B cell (primary cell): ENCODE data around the gene RICTOR. TPM values are rescaled to one million over a fixed set of nuclear protein-coding genes. Genes with fewer than 3 reads are reported as not detected.

Experiments
- ATAC-seq: fragments of 200-7000 bp; cut with Tn5 transposase; one replicate; pipeline ENCODE4 v1.10.0; 2021; ENCODE audit warnings: low read depth, mild to moderate bottlenecking, moderate number of reproducible peaks, moderate library complexity
- CTCF ChIA-PET: fragments of 350-600 bp; sonication (Branson Sonifier 250); formaldehyde crosslinking; loops from one replicate; lab custom pipeline; 2021; ENCODE audit warnings: antibody characterized with exemption, inconsistent platforms; lab: Charles Lee
- POLR2A ChIA-PET: fragments of 350-600 bp; sonication (Branson Sonifier 250); formaldehyde crosslinking; loops from one replicate; lab custom pipeline; 2021; ENCODE audit warnings: antibody characterized with exemption; lab: Charles Lee
- DNase-seq: peaks from one replicate; pipeline ENCODE4 v3.0.0; 2013
- H2AFZ ChIP-seq: 2 replicates; pipeline ENCODE4 v1.6.1; 2012; ENCODE audit warnings: mild to moderate bottlenecking, low read depth, low read length; ENCODE audit not compliant: insufficient read depth, poor library complexity, severe bottlenecking
- H3K27ac ChIP-seq, 2 donors: 1 replicate in 1 of 2; 2 replicates in 1 of 2; pipeline ENCODE4 v1.5.1; 2012 to 2013; ENCODE audit warnings: low read length in 2 of 2, mild to moderate bottlenecking in 2 of 2, moderate library complexity in 1 of 2
- H3K27me3 ChIP-seq, 4 experiments: fragments of 200-600 bp in 1 of 4; sonication (generic) in 1 of 4; replicated peaks in 1 of 4; 1 replicate in 2 of 4; 2 replicates in 2 of 4; pipeline versions ENCODE4 v1.6.1 to v1.7.0; 2013 to 2016; ENCODE audit warnings: low read length in 3 of 4, mild to moderate bottlenecking in 2 of 4, mixed read lengths in 1 of 4, moderate library complexity in 1 of 4; ENCODE audit not compliant: insufficient read depth in 4 of 4, control insufficient read depth in 3 of 4; ENCODE audit errors: control extremely low read depth in 1 of 4
- H3K36me3 ChIP-seq, 2 experiments: replicated peaks in 1 of 2; 1 replicate in 1 of 2; 2 replicates in 1 of 2; pipeline versions ENCODE4 v1.6.1 to v1.7.1; 2013; ENCODE audit warnings: low read length in 1 of 2; ENCODE audit not compliant: insufficient read depth in 2 of 2, control insufficient read depth in 1 of 2; ENCODE audit errors: control extremely low read depth in 1 of 2, extremely low read depth in 1 of 2
- H3K4me1 ChIP-seq, 2 donors: fragments of 200-600 bp in 1 of 2; sonication (generic) in 1 of 2; 1 replicate in 1 of 2; 2 replicates in 1 of 2; pipeline versions ENCODE4 v1.5.1 to v1.6.1; 2013 to 2017; ENCODE audit warnings: low read length in 2 of 2; ENCODE audit not compliant: control insufficient read depth in 2 of 2, insufficient read depth in 2 of 2
- H3K4me2 ChIP-seq: replicated peaks from 2 replicates; pipeline ENCODE3; 2012; ENCODE audit warnings: mild to moderate bottlenecking, low read depth, low read length; ENCODE audit not compliant: poor library complexity, severe bottlenecking
- H3K4me3 ChIP-seq, 5 experiments: fragments of 200-600 bp in 1 of 5; sonication (generic) in 1 of 5; 1 replicate in 3 of 5; 2 replicates in 2 of 5; pipeline versions ENCODE4 v1.5.1 to v1.7.0; 2011 to 2016; ENCODE audit warnings: low read length in 4 of 5, mild to moderate bottlenecking in 4 of 5, low read depth in 2 of 5, control low read depth in 1 of 5, moderate library complexity in 1 of 5; ENCODE audit not compliant: insufficient read depth in 1 of 5; ENCODE audit errors: control extremely low read depth in 1 of 5, extremely low read depth in 1 of 5
- H3K79me2 ChIP-seq: fragments of 200-600 bp; sonication (generic); one replicate; pipeline ENCODE4 v1.6.0; 2016; ENCODE audit warnings: low read length; ENCODE audit not compliant: control insufficient read depth, insufficient read depth
- H3K9ac ChIP-seq: fragments of 200-600 bp; sonication (generic); 2 replicates; pipeline ENCODE4 v1.6.1; 2017; ENCODE audit warnings: mild to moderate bottlenecking, low read length, moderate library complexity
- H3K9me3 ChIP-seq, 3 donors: one replicate each; pipeline versions ENCODE4 v1.6.1 to v1.7.1; 2013; ENCODE audit warnings: low read length in 2 of 3; ENCODE audit not compliant: control insufficient read depth in 2 of 3, insufficient read depth in 1 of 3; ENCODE audit errors: control extremely low read depth in 1 of 3
- H4K20me1 ChIP-seq: 2 replicates; pipeline ENCODE4 v1.6.0; 2012; ENCODE audit warnings: mild to moderate bottlenecking, low read length; ENCODE audit not compliant: insufficient read depth, control insufficient read depth, poor library complexity, severe bottlenecking
- H3K27ac Mint-ChIP-seq: one replicate; pipeline ENCODE4 v1.8.0; 2021; ENCODE audit warnings: mixed read lengths
- H3K27me3 Mint-ChIP-seq: one replicate; pipeline ENCODE4 v1.8.0; 2021; ENCODE audit warnings: mixed read lengths
- H3K4me1 Mint-ChIP-seq: one replicate; pipeline ENCODE4 v1.8.0; 2021; ENCODE audit warnings: mixed read lengths
- H3K4me3 Mint-ChIP-seq: one replicate; pipeline ENCODE4 v1.8.0; 2021; ENCODE audit warnings: mixed read lengths
- H3K9me3 Mint-ChIP-seq: one replicate; pipeline ENCODE4 v1.8.0; 2022; ENCODE audit warnings: mixed read lengths; ENCODE audit not compliant: insufficient read depth
- CTCF ChIP-seq: fragments of 200-600 bp; IDR thresholded peaks from one replicate; pipeline ENCODE4 v1.8.0; 2022; ENCODE audit warnings: antibody characterized with exemption, mild to moderate bottlenecking
- EZH2 ChIP-seq: IDR thresholded peaks from 2 replicates; pipeline ENCODE4 v1.6.1; 2012; ENCODE audit warnings: borderline replicate concordance, low read depth, mild to moderate bottlenecking, moderate library complexity, low read length; ENCODE audit not compliant: insufficient read depth, poor library complexity, severe bottlenecking
- WGBS: methylation state at CpG from one replicate; pipeline ENCODE4 v1.1.5; 2013; ENCODE audit warnings: missing lambda C conversion rate; ENCODE audit not compliant: insufficient coverage; 5-methylcytosine and 5-hydroxymethylcytosine counted together
- intact Hi-C: fragments of 100-400 bp; cut with micrococcal nuclease; formaldehyde crosslinking; loops from one replicate; pipeline ENCODE4 v1.10.0; 2022
- polyA plus RNA-seq: library from polyadenylated mRNA; depleted of rRNA; stranded (reverse); fragments of >200 nt; gene quantifications from 2 replicates; pipeline ENCODE4 v1.2.3, GENCODE V29; 2012
- total RNA-seq, 2 donors: library from RNA; stranded (reverse); fragments of 120-200 nt in 1 of 2; gene quantifications; 1 replicate in 1 of 2; 2 replicates in 1 of 2; pipeline versions ENCODE4 v1.2.3 to v1.2.4, GENCODE V29; 2013 to 2022

RICTOR gene
- total and polyA plus RNA-seq, 2 donors (not counting 1 experiment from before 2014, with no cell fraction given) = 15.4 to 84.3 TPM

GRCh38 chr5:38938973-38939372, 135.2 kb downstream of the RICTOR start:
- H3K27ac ChIP-seq = no peak overlapping the region
- no peaks in the 10 kb centered on the region for H3K4me1 Mint-ChIP-seq
- no peak overlapping the region for H3K4me3 ChIP-seq
- WGBS = no CpG with 5 or more reads among the region's 1 CpG
- H3K4me2 ChIP-seq = no peak overlapping the region
- H3K4me3 Mint-ChIP-seq = no peak overlapping the region
- no peaks in the 10 kb centered on the region for H3K79me2 ChIP-seq
- no peaks in the 10 kb centered on the region for H3K27me3 ChIP-seq
- ChIA-PET CTCF (no interaction called here), POLR2A (no interaction called here)
- ATAC-seq (no peak), DNase-seq (no peak)
- intact Hi-C loops = no loop called here
- no peaks in the 10 kb centered on the region for H3K4me1 ChIP-seq
- H3K36me3 ChIP-seq = peaks cover 8 to 22% of the 10 kb centered on the region in 2 experiments
- no peaks in the 10 kb centered on the region for H3K9me3 Mint-ChIP-seq
- no peaks in the 10 kb centered on the region for H4K20me1 ChIP-seq
- no peak overlapping the region for H3K9ac ChIP-seq
- H3K27ac Mint-ChIP-seq = no peak overlapping the region
- TF ChIP-seq EZH2 (no peak), CTCF (no peak)
- no peak overlapping the region for H2AFZ ChIP-seq
- no peaks in the 10 kb centered on the region for H3K9me3 ChIP-seq
- H3K27me3 Mint-ChIP-seq = no peaks in the 10 kb centered on the region

- ChIA-PET CTCF (no interaction called here), POLR2A (no interaction called here)
- Histone ChIP-seq H3K36me3 (peaks cover 8 to 22% of the 10 kb centered on the region in 2 experiments), H3K27ac (no peak overlapping the region), H3K4me1 (no peaks in the 10 kb centered on the region), H3K79me2 (no peaks in the 10 kb centered on the region), H3K27me3 (no peaks in the 10 kb centered on the region), H3K4me2 (no peak overlapping the region), H3K9me3 (no peaks in the 10 kb centered on the region), H3K9ac (no peak overlapping the region), H4K20me1 (no peaks in the 10 kb centered on the region), H3K4me3 (no peak overlapping the region), H2AFZ (no peak overlapping the region)
- intact Hi-C loops = no loop called here
- Mint-ChIP-seq H3K27me3 (no peaks in the 10 kb centered on the region), H3K9me3 (no peaks in the 10 kb centered on the region), H3K4me3 (no peak overlapping the region), H3K27ac (no peak overlapping the region), H3K4me1 (no peaks in the 10 kb centered on the region)
- no CpG with 5 or more reads among the region's 1 CpG for WGBS
- no peak for ATAC-seq
- DNase-seq = no peak
- TF ChIP-seq CTCF = no peak
- no peak for TF ChIP-seq EZH2
Measured at GRCh38 chr5:38938424-38938823, 135.8 kb downstream of the RICTOR start.
